GM12872 (cell line): ENCODE results near the gene ZFYVE28.

Source experiments
- CTCF ChIP-seq: IDR thresholded peaks from 3 replicates; pipeline ENCODE4 v1.5.1; 2011; ENCODE audit warnings: low read depth, mild to moderate bottlenecking, low read length, moderate library complexity; ENCODE audit not compliant: insufficient read depth

ZFYVE28 gene

GRCh38 chr4:2413821-2414610 lies 4.4 kb downstream of the ZFYVE28 start:
- no peak for TF ChIP-seq CTCF

GRCh38 chr4:2412885-2413716 lies 5.3 kb downstream of the ZFYVE28 start:
- TF ChIP-seq CTCF = peak; percentile 40; the same call in 1 of the 3 replicates

- no peak for TF ChIP-seq CTCF
Observed at GRCh38 chr4:2412534-2412884, 5.9 kb downstream of the ZFYVE28 start.

GRCh38 chr4:2411786-2412510 lies 6.5 kb downstream of the ZFYVE28 start:
- no peak for TF ChIP-seq CTCF

- TF ChIP-seq CTCF = no peak
Observed at GRCh38 chr4:2409381-2409783, 9.1 kb downstream of the ZFYVE28 start.

GRCh38 chr4:2408976-2409375 lies 9.5 kb downstream of the ZFYVE28 start:
- no peak for TF ChIP-seq CTCF

GRCh38 chr4:2408401-2408958 lies 10.0 kb downstream of the ZFYVE28 start:
- no peak for TF ChIP-seq CTCF
